Measurements from ENCODE around the gene CHRM5.

GRCh38 chr15:34043813-34044212 is 75.5 kb downstream of the CHRM5 start:
- TF ChIP-seq POLR2AphosphoS5 (IDR thresholded peaks at IDR 0.05; ENCODE audit: low read depth, low read length) (no peak), CTCF (IDR thresholded peaks at IDR 0.05) (no peak), TCF7L2 (IDR thresholded peaks at IDR 0.05; ENCODE audit: low read depth, low read length) (no peak)
